Psoas muscle (tissue), 8 donors: ENCODE results near the gene CSNK1G3. TPM values are rescaled to one million over a fixed set of nuclear protein-coding genes. Genes with fewer than 3 reads are reported as not detected.

Source experiments
- ATAC-seq, 4 donors: fragments of 200-7000 bp; cut with Tn5 transposase; one replicate each; pipeline ENCODE4 v1.9.1; 2020; ENCODE audit warnings: moderate library complexity in 3 of 4, mild to moderate bottlenecking in 2 of 4
- DNase-seq, 2 donors: peaks; one replicate each; pipeline ENCODE4 v3.0.0-alpha.2; 2020
- H3K27ac ChIP-seq: fragments of 200-600 bp; one replicate; pipeline ENCODE4 v1.8.0; 2022
- H3K27me3 ChIP-seq, 3 donors: fragments of 200-600 bp in 1 of 3; one replicate each; pipeline versions ENCODE4 v1.6.1 to v1.8.0; 2013 to 2022; ENCODE audit warnings: low read length in 2 of 3, mild to moderate bottlenecking in 2 of 3, moderate library complexity in 1 of 3; ENCODE audit not compliant: insufficient read depth in 3 of 3
- H3K36me3 ChIP-seq, 2 donors: fragments of 200-600 bp in 1 of 2; one replicate each; pipeline versions ENCODE4 v1.6.1 to v1.8.0; 2013 to 2022; ENCODE audit warnings: low read depth in 1 of 2, mild to moderate bottlenecking in 1 of 2, moderate library complexity in 1 of 2; ENCODE audit not compliant: insufficient read depth in 1 of 2
- H3K4me1 ChIP-seq: fragments of 200-600 bp; one replicate; pipeline ENCODE4 v1.8.0; 2022
- H3K4me3 ChIP-seq: fragments of 200-600 bp; one replicate; pipeline ENCODE4 v1.8.0; 2022; ENCODE audit warnings: mild to moderate bottlenecking
- H3K9me3 ChIP-seq: fragments of 200-600 bp; one replicate; pipeline ENCODE4 v1.8.0; 2022
- WGBS, 3 donors: extraction: QIAGEN DNeasy Blood & Tissue Kit; methylation state at CpG; one replicate each; pipeline versions ENCODE4 v1.1.6 to v1.1.7; 2013; 5-methylcytosine and 5-hydroxymethylcytosine counted together
- intact Hi-C, 2 donors: fragments of 100-400 bp; cut with DNase I; formaldehyde crosslinking; loops; one replicate each; pipeline versions ENCODE4 v1.11.0 to v1.14.2; 2022
- polyA plus RNA-seq, 3 donors: library from polyadenylated mRNA; stranded (reverse); fragments of 200-250 nt; gene quantifications; one replicate each; pipeline ENCODE4 v1.2.3, GENCODE V29; 2013
- total RNA-seq, 4 donors: library from RNA; stranded (reverse); fragmentation: NEBNext Ultra II Directional in 2 of 4; extraction: Animal tissue kit (Norgen Biotek cat#: 25700) in 2 of 4; gene quantifications; one replicate each; pipeline versions ENCODE4 v1.2.1 to v1.2.4, GENCODE V29; 2021 to 2023
- TF ChIP-seq, protein P1 (sequence below): fragments of 200-600 bp; IDR thresholded peaks from one replicate; pipeline ENCODE4 v1.8.0; 2022; ENCODE audit warnings: antibody characterized with exemption
- donor health status: healthy with polysubstance abuse.
- donor health status: DM: no; HTN: no; CAD: no; lungs with moderate emphysema.
- donor health status: Bipolar disorder and iron deficiency.
- donor health status: healthy.
- donor health status: DM: yes; HTN: yes; CAD: no.
- donor health status: DM: no; HTN: no; CAD: no.
- donor health status: DM: no; HTN: no; CAD: no.
- donor health status: DM: yes; HTN: yes; CAD: no.

CSNK1G3 gene
- total and polyA plus RNA-seq, 7 donors, result 3.8 to 19.4 (median 11.3) TPM

GRCh38 chr5:123474228-123474627, 37.7 kb upstream of the CSNK1G3 start:
- no peak for ATAC-seq
- intact Hi-C loops, result no loop called here
- Histone ChIP-seq H3K27ac (no peak overlapping the region), H3K4me1 (no peaks in the 10 kb centered on the region), H3K4me3 (no peak overlapping the region), H3K27me3 (no peaks in the 10 kb centered on the region), H3K36me3 (no peaks in the 10 kb centered on the region), H3K9me3 (no peaks in the 10 kb centered on the region)
- TF ChIP-seq, protein P1, sequence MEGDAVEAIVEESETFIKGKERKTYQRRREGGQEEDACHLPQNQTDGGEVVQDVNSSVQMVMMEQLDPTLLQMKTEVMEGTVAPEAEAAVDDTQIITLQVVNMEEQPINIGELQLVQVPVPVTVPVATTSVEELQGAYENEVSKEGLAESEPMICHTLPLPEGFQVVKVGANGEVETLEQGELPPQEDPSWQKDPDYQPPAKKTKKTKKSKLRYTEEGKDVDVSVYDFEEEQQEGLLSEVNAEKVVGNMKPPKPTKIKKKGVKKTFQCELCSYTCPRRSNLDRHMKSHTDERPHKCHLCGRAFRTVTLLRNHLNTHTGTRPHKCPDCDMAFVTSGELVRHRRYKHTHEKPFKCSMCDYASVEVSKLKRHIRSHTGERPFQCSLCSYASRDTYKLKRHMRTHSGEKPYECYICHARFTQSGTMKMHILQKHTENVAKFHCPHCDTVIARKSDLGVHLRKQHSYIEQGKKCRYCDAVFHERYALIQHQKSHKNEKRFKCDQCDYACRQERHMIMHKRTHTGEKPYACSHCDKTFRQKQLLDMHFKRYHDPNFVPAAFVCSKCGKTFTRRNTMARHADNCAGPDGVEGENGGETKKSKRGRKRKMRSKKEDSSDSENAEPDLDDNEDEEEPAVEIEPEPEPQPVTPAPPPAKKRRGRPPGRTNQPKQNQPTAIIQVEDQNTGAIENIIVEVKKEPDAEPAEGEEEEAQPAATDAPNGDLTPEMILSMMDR, result no peak
- DNase-seq, result no peak

DNA sequence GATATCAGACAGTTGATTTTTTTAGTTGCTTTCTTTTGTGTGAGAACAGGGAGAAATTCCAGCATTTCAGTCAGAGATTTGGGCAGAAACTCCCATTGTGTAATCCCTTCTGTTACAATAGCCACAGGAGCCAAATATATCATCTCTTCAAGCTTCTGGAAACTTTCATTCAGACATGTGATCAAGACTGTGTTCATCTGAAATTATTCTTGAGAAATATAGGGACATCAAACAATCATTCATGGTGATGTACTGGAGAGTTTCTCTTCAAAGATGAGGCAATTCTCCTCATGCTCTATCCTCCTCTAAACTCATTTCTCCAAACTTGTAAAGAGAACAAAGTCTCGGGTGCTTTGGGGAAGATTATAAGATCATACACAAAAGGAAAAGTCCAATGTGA, 35.2 kb upstream of the CSNK1G3 start:
- H3K4me1 ChIP-seq, result no peaks in the 10 kb centered on the region
- WGBS, 3 donors, result 83 to 96% (median 87%) methylated on average over 1 of the region's 1 CpG
- TF ChIP-seq, protein P1, result no peak
- no peak overlapping the region for H3K27ac ChIP-seq
- DNase-seq (no peak), ATAC-seq (no peak)
- intact Hi-C loops, result no loop called here
- H3K36me3 ChIP-seq, result no peaks in the 10 kb centered on the region
- H3K27me3 ChIP-seq, result no peaks in the 10 kb centered on the region
- H3K9me3 ChIP-seq, result no peaks in the 10 kb centered on the region
- no peak overlapping the region for H3K4me3 ChIP-seq

DNA sequence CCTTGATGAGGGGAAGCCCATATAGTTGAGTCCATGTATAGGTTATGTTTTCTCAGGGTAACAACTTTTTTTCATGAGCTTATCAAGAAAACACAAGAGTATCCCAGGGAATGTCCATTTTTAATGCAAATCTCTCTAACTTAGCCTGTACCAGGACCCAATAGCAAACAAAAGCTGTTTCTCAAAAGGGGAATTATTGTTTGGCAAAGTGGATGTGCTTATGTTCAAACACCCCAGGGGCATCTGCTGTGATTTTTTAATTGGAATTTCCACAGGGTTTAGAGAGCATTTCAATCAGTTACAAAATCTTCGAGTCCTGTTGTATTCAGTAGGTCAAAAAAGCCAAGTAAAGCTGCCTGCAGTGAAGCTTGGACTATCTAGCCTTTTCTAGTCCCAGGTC, 33.4 kb upstream of the CSNK1G3 start:
- no peaks in the 10 kb centered on the region for H3K4me1 ChIP-seq
- H3K36me3 ChIP-seq, result no peaks in the 10 kb centered on the region
- DNase-seq (no peak), ATAC-seq (no peak)
- H3K9me3 ChIP-seq, result no peaks in the 10 kb centered on the region
- H3K4me3 ChIP-seq, result no peak overlapping the region
- TF ChIP-seq, protein P1, result no peak
- no peaks in the 10 kb centered on the region for H3K27me3 ChIP-seq
- intact Hi-C loops, result no loop called here
- WGBS, 3 donors, result 35 to 53% (median 50%) methylated on average over 1 of the region's 1 CpG
- H3K27ac ChIP-seq, result no peak overlapping the region

DNA sequence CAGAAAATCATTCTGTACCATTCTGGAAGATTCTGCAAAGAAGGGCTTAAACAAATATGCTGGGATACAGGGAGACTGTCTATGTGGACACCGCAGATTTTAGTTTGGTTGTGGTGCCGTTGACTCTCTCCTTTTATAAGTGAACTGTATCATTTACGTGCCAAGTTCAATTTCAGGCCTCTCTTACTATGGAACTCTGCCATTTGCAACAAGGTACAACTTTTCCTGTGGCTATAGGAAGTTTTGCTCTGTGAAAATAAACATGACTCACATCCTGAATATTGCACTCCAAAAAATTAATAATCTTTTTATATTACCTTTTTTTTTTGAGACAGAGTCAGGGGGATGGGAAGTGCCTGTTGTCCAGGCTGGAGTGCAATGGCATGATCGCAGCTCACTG, 29.7 kb upstream of the CSNK1G3 start:
- WGBS, 3 donors, result 71 to 81% (median 78%) methylated on average over 4 of the region's 4 CpGs
- no peaks in the 10 kb centered on the region for H3K4me1 ChIP-seq
- intact Hi-C loops, result no loop called here
- no peak overlapping the region for H3K4me3 ChIP-seq
- H3K27ac ChIP-seq, result no peak overlapping the region
- DNase-seq (no peak), ATAC-seq (no peak)
- no peaks in the 10 kb centered on the region for H3K36me3 ChIP-seq
- H3K27me3 ChIP-seq, result no peaks in the 10 kb centered on the region
- TF ChIP-seq, protein P1, result no peak
- no peaks in the 10 kb centered on the region for H3K9me3 ChIP-seq

DNA sequence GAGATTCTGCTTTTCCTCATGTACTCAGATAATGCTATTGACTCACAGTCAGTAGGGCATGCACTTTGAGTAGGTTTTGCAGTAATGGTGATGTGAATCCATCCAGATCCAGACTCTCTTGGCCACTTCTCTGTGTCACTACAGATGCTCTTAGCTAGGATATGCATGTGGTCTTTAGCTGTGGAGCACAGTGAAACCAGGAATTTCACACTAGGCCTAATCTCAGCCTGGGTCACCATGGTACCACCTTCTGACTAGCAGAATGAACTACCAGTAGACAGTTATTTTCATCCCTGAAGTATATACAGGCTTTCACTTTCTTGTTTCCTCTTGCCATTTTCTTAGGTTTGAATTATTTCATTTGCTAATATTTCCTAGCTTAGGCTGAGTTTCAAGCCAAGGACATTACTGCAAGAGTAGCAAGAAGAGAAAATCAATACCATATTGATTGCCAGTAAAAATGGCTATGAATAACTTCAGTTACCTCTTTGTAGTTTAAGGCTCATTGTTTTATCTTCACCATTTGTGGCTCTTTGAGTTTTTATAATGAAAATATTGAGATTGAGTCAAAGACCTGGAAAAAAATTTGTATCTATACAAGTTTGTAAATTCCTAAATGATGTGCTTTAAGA, 28.4 kb upstream of the CSNK1G3 start:
- ATAC-seq, result no peak
- intact Hi-C loops, result no loop called here
- TF ChIP-seq, protein P1, result no peak
- no peaks in the 10 kb centered on the region for H3K36me3 ChIP-seq
- peaks cover 0 to 7% (median 0%) of the 10 kb centered on the region in 3 donors for H3K27me3 ChIP-seq
- H3K4me3 ChIP-seq, result no peak overlapping the region
- no peaks in the 10 kb centered on the region for H3K9me3 ChIP-seq
- H3K27ac ChIP-seq, result no peak overlapping the region
- no peak for DNase-seq
- H3K4me1 ChIP-seq, result no peaks in the 10 kb centered on the region
